Activated naive CD4-positive, alpha-beta T cell (primary cell): ENCODE results near the gene EXOC6.
"Not testable (repeated sequence)": the region's sequence is repeated elsewhere in the genome, so short reads cannot be mapped to it uniquely, and the experiment has no call there.

Experiments used
- DNase-seq, 4 experiments: peaks; one replicate each; lab custom pipeline; 2025; lab: John Stamatoyannopoulos, UW

The EXOC6 gene

DNA sequence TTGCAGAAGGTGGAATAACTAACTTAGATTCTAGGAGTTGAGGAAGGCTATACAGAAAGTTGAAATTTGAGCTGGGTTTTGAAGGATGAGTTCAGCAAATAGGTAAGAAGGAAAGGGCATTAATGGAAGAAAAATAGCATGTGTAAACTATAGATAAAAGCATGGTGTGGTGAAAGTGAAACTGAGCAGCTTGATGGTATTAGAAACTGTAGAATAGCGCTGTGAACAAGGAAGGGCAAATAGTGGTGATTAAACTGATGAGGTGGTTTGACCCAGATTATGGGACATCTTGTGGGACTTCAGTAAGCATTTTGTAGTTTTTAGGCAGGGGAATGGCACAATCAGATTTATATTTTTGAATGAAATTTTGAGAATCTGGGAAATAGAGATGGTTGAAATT, 90.5 kb downstream of the EXOC6 start:
- no peak for DNase-seq

- no peak for DNase-seq
Observed at GRCh38 chr10:92942226-92942625, 93.9 kb downstream of the EXOC6 start.

GRCh38 chr10:92946491-92946890, 98.2 kb downstream of the EXOC6 start:
- DNase-seq: no peak

DNA sequence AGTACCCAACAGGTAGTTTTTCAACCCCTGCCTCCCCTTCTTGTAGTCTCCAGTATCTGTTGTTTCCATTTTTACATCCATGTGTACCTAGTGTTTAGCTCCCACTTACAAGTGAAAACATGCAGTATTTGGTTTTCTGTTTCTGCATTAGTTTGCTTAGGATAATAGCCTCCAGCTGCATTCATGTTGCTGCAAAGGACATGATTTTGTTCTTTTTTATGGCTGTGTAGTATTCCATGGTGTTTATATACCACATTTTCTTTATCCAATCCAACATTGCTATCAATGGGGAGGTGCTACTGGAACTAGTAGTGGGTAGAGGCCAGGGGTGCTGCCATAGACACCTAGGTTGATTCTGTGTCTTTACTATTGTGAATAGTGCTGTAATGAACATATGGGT, 104.3 kb downstream of the EXOC6 start:
- not testable (repeated sequence) for DNase-seq

- DNase-seq: no peak
Observed at GRCh38 chr10:92957223-92958010, 109.1 kb downstream of the EXOC6 start.

GRCh38 chr10:92961638-92962037, 113.3 kb downstream of the EXOC6 start:
- no peak for DNase-seq

GRCh38 chr10:92965314-92965713, 117.0 kb downstream of the EXOC6 start:
- DNase-seq: no peak

DNA sequence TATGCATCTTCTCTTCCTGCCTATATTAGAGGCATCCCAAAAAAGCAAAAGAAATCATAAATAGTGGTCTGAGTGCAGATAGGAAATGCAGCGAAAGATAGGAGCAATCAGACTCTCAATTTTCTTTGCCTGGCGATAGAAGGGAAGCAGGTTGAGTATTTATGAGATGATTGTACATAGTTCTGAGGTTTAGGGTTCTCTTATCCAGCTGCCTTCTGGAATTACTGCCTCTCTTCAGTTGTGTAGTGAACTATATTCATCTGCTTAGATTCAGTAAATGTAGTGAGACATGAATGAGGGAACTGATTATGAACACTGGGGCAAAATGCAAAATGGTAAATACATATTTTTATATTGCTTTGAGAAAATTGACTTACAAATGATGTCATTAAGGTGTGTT, 119.3 kb downstream of the EXOC6 start:
- no peak for DNase-seq

GRCh38 chr10:92969151-92969550, 120.8 kb downstream of the EXOC6 start:
- DNase-seq: no peak

GRCh38 chr10:92970301-92971070, 122.2 kb downstream of the EXOC6 start:
- no peak for DNase-seq

DNA sequence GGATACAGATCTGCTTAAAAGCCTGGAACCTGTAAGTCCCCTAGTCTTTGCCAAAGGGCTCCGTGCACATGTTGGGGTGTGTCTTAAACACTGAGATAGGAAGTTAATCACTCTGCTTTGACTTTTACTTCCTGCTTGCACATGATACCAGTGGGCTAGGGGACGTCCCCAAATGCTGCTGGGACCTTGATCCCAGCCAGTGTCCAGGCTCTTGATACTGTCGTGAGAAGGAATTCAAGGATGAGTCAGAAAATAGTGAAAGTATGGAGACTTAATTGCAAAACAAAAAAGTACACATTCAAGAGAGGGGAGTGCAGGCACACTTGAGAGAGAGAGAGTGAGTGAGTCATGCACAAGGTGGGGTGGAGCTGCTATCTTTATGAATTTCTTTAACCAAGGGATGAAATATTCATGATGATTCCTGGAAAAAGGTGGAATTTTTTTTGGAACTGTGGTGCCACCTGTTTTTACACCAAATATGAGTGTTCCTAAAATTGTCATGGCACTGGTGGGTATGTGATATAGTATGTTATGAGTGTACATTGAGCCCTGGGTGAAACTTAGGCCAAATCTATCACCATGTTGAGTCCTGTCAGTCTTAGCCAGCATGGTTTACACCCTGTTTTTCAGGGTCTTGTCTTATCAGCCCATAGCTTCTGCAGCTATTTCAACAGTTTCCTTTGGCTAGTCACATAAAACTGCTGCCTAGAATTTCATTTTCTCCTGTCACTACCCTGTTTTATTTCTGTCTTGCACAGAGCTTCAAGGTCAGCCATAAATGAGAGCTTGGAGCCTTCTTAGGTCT, 123.9 kb downstream of the EXOC6 start:
- no peak for DNase-seq

DNA sequence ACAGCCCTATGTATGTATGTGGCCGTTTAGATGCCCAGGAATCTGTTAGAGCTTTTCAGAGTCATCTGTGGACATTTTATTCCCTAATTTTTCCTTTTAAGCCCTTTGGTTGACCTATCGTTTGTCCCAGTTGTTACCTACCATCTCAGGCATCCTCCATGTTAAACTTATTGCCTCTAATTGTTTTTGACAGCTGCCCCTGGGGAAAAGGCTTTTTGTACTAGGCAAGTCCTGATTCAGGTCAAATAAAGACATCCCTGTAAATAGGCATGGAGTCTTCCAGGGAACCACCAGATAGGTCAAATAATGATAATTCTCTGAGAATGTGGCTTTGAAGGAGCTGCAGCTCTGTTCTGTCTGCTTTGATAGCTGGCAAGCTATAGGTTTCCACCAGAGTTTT, 124.6 kb downstream of the EXOC6 start:
- no peak for DNase-seq

DNA sequence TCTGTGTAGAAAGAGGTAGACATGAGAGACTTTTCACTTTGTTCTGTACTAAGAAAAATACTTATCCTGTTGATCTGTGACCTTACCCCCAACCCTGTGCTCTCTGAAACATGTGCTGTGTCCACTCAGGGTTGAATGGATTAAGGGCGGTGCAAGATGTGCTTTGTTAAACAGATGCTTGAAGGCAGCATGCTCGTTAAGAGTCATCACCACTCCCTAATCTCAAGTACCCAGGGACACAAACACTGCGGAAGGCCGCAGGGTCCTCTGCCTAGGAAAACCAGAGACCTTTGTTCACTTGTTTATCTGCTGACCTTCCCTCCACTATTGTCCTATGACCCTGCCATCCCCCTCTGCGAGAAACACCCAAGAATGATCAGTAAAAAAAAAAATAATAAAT, 128.0 kb downstream of the EXOC6 start:
- DNase-seq: not testable (repeated sequence)

DNA sequence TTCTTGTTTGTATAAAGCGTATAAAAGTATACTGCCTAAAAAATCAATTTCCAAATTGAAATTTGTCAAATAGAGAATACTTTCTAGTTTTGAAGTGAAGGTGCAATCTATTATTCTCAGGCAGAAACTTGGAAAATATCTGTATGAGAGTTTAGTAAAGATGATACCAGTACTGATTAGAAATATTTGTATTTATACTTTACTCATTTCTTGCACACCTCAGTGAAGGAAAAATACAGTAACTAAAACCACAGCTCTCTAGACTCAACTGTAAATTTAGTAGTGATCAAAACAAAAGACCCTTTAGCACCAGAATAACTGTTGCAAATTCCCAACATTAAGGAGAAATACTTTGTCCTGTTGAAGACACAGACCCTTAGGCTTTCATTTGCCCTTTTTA, 140.9 kb downstream of the EXOC6 start:
- no peak for DNase-seq

DNA sequence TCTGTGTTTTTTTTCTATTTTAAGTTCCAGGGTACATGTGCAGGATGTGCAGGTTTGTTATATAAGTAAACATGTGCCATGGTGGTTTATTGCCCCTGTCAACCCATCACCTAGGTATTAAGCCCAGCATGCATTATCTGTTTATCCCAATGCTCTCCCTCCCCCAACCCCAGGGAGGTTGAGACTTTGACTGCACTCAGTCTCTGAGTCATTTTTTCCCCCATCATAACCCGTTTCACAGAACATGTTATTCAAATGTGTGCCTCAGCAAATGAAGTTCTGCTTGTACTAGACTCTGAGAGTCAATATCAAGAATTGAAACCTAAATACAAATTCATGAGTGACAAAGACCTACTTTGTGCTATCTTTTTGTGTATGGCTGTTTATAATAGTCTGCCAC, 142.3 kb downstream of the EXOC6 start:
- no peak for DNase-seq

DNA sequence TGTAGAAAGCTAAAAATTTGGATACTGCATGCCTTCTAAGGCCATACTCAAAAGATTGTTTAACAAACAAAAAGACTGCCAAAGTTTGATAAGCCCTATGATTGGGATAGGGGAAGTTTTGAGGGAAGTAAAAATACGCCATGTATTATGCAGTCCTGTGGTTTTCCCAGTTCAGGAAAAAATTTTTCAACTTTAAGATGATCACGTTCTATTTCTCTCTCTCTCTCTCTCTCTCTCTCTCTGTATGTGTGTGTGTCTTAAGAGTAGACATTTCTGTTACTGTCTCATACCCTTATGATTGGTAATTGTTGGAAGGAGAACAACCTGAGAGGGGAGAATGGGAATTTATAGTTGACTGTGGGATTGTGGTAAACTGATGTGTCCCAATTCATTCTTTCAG, 143.2 kb downstream of the EXOC6 start:
- DNase-seq: no peak

DNA sequence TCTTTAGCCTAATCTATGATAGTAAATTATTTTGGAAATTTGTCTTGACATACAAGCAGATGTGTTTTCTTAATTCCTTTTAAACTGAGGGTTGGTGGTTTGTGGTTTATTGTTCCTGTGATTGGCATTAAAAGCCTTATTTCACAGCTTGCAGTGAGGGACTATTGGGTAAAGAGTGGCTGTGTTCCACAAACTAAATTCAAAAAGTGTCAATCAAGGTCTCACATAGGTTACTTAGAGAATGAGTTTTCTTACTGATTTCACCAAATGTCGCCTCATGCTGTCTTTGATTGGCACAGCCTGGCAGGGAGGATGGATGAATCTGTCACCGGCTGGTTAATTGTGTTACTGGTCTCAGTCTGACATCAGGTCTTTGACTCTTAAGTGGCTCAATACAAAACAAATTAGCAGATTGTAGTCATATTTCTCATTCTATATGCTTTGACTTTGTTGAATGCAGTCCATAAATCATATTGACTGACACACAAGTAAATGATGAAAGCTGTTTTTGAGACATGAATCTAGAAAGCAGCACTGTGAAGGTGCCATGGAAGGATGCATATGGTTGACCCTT, 145.5 kb downstream of the EXOC6 start:
- no peak for DNase-seq

GRCh38 chr10:92995509-92995908, 147.2 kb downstream of the EXOC6 start:
- no peak for DNase-seq

- DNase-seq: no peak
Observed at GRCh38 chr10:92997620-92998019, 149.3 kb downstream of the EXOC6 start.

GRCh38 chr10:92999191-92999590, 150.9 kb downstream of the EXOC6 start:
- no peak for DNase-seq

- no peak for DNase-seq
Observed at GRCh38 chr10:93006435-93007039, 158.2 kb downstream of the EXOC6 start.

DNA sequence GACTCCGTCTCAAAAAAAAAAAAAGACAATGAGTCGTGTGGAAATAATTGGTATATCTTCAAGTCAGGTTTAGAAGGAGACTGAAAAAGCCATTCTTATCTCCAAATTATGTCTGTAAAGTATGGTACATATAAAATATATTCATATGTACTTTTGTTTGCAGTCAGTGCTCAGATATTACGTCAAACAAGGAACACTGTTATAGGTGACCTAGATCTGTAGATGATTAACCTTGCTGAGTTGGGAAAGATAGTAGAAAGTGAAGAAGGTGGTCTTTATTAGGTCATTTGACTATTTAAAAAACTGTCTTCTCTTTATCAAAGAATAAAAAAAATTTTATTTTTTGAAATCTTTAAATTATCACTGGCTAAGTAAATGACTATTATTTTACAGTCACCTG, 167.4 kb downstream of the EXOC6 start:
- DNase-seq: no peak
